OCI-LY1 (cell line): ENCODE data around the gene DHRS1.

Source experiments
- CTCF ChIP-seq: fragments of 200-600 bp; sonication (generic), shearing (Covaris generic); IDR thresholded peaks from 2 replicates; pipeline ENCODE4 v1.5.1; 2017; ENCODE audit warnings: mild to moderate bottlenecking, antibody characterized with exemption, low read length, moderate library complexity, mixed read lengths
- EZH2 ChIP-seq: fragments of 200-600 bp; sonication (generic), shearing (Covaris generic); IDR thresholded peaks from 2 replicates; pipeline ENCODE4 v1.8.0; 2017; ENCODE audit warnings: borderline replicate concordance, mixed run types, mild to moderate bottlenecking, antibody characterized with exemption, low read length, moderate library complexity, mixed read lengths

- TF ChIP-seq CTCF (no peak), EZH2 (no peak)
These were observed 707 bp downstream of the DHRS1 start for GRCh38 chr14:24298892-24299254.
